H1 (cell line): ENCODE results near the gene KAT2A. TPM values are rescaled to one million over a fixed set of nuclear protein-coding genes. Genes with fewer than 3 reads are reported as not detected.

ENCODE experiments used
- CTCF ChIA-PET: fragments of 300-600 bp; sonication (Branson Sonifier 250); formaldehyde crosslinking; loops from one replicate; lab custom pipeline; 2021; ENCODE audit not compliant: partially characterized antibody; lab: Charles Lee
- POLR2A ChIA-PET: fragments of 300-600 bp; sonication (Branson Sonifier 250); formaldehyde crosslinking; loops from one replicate; lab custom pipeline; 2021; ENCODE audit warnings: inconsistent platforms; ENCODE audit not compliant: partially characterized antibody; lab: Charles Lee
- DNase-seq, 2 experiments: peaks; one replicate each; pipeline versions ENCODE4 v3.0.0 to v3.0.0-alpha.2; 2010 to 2022; ENCODE audit warnings: low spot score in 2 of 2, low read depth in 1 of 2, mixed read lengths in 1 of 2
- FAIRE-seq: peaks from 2 replicates; lab custom pipeline; 2011; peaks lifted over from hg19 to GRCh38; lab: Jason Lieb, UNC
- H2AFZ ChIP-seq: 2 replicates; pipeline ENCODE4 v1.8.1; 2012; ENCODE audit warnings: low read length, inconsistent platforms
- H2AK5ac ChIP-seq: 2 replicates; pipeline ENCODE4 v1.6.1; 2013; ENCODE audit warnings: low read depth, low read length
- H2BK120ac ChIP-seq: replicated peaks from 2 replicates; pipeline ENCODE3; 2013; ENCODE audit warnings: low read depth, low read length, inconsistent platforms
- H2BK12ac ChIP-seq: 2 replicates; pipeline ENCODE4 v1.6.1; 2013; ENCODE audit warnings: low read depth, low read length
- H2BK15ac ChIP-seq: 2 replicates; pipeline ENCODE4 v1.6.1; 2013; ENCODE audit warnings: low read length
- H2BK20ac ChIP-seq: 2 replicates; pipeline ENCODE4 v1.6.1; 2013; ENCODE audit warnings: low read length
- H2BK5ac ChIP-seq: 2 replicates; pipeline ENCODE4 v1.6.1; 2013; ENCODE audit warnings: low read depth, low read length
- H3K14ac ChIP-seq: 2 replicates; pipeline ENCODE4 v1.6.1; 2013; ENCODE audit warnings: inconsistent platforms; ENCODE audit not compliant: insufficient read length
- H3K18ac ChIP-seq: 2 replicates; pipeline ENCODE4 v1.6.1; 2013; ENCODE audit warnings: low read length; ENCODE audit errors: extremely low read depth
- H3K23ac ChIP-seq: 2 replicates; pipeline ENCODE4 v1.6.1; 2013; ENCODE audit warnings: inconsistent platforms; ENCODE audit not compliant: insufficient read length
- H3K23me2 ChIP-seq: 2 replicates; pipeline ENCODE4 v1.6.1; 2013; ENCODE audit warnings: low read depth, low read length
- H3K27ac ChIP-seq: 2 replicates; pipeline ENCODE4 v1.6.1; 2011; ENCODE audit warnings: low read depth, low read length, inconsistent platforms
- H3K27me3 ChIP-seq, 4 experiments: replicated peaks in 1 of 4; 1 replicate in 1 of 4; 2 replicates in 3 of 4; pipeline versions ENCODE4 v1.6.1 to v1.8.1; 2011 to 2013; ENCODE audit warnings: low read length in 3 of 4, mild to moderate bottlenecking in 3 of 4, inconsistent platforms in 2 of 4, mixed read lengths in 2 of 4, moderate library complexity in 1 of 4; ENCODE audit not compliant: control insufficient read depth in 3 of 4, insufficient read depth in 3 of 4; ENCODE audit errors: extremely low read depth in 1 of 4
- H3K36me3 ChIP-seq, 4 experiments: 2 replicates each; pipeline versions ENCODE4 v1.6.1 to v1.8.1; 2011 to 2013; ENCODE audit warnings: mild to moderate bottlenecking in 4 of 4, low read length in 3 of 4, moderate library complexity in 2 of 4, control low read depth in 1 of 4, inconsistent platforms in 1 of 4; ENCODE audit not compliant: insufficient read depth in 4 of 4, control insufficient read depth in 2 of 4
- H3K4ac ChIP-seq: replicated peaks from 2 replicates; pipeline ENCODE3; 2013; ENCODE audit warnings: low read length, low read depth, mixed read lengths, inconsistent platforms; ENCODE audit not compliant: insufficient read length
- H3K4me1 ChIP-seq, 4 experiments: replicated peaks in 1 of 4; 1 replicate in 1 of 4; 2 replicates in 3 of 4; pipeline versions ENCODE4 v1.6.1 to v1.8.1; 2011 to 2013; ENCODE audit warnings: low read length in 3 of 4, inconsistent platforms in 2 of 4, mixed read lengths in 1 of 4; ENCODE audit not compliant: insufficient read depth in 4 of 4, control insufficient read depth in 3 of 4
- H3K4me2 ChIP-seq, 2 experiments: 2 replicates each; pipeline versions ENCODE4 v1.6.1 to v1.8.1; 2011 to 2013; ENCODE audit warnings: low read depth in 2 of 2, low read length in 2 of 2, control low read depth in 1 of 2, inconsistent platforms in 1 of 2, mild to moderate bottlenecking in 1 of 2; ENCODE audit not compliant: insufficient read depth in 1 of 2
- H3K4me3 ChIP-seq, 4 experiments: fragments of 200-600, 300-600 bp in 1 of 4; sonication (generic), shearing (Covaris generic), sonication (Bioruptor Twin) in 1 of 4; 2 replicates each; pipeline versions ENCODE4 v1.5.1 to v1.8.1; 2011 to 2016; ENCODE audit warnings: low read length in 4 of 4, low read depth in 3 of 4, control low read depth in 2 of 4, inconsistent platforms in 2 of 4, mild to moderate bottlenecking in 2 of 4, mixed read lengths in 1 of 4, moderate library complexity in 1 of 4; ENCODE audit not compliant: insufficient read depth in 2 of 4; ENCODE audit errors: extremely low read depth in 1 of 4
- H3K56ac ChIP-seq: replicated peaks from 2 replicates; pipeline ENCODE3; 2013; ENCODE audit warnings: low read depth, mild to moderate bottlenecking, mixed read lengths, low read length, inconsistent platforms; ENCODE audit not compliant: insufficient read length
- H3K79me1 ChIP-seq: 2 replicates; pipeline ENCODE4 v1.6.1; 2013; ENCODE audit warnings: low read depth, low read length, control low read depth
- H3K79me2 ChIP-seq, 2 experiments: 2 replicates each; pipeline versions ENCODE4 v1.6.1 to v1.8.1; 2012 to 2013; ENCODE audit warnings: low read length in 2 of 2, mild to moderate bottlenecking in 2 of 2, inconsistent platforms in 1 of 2; ENCODE audit not compliant: insufficient read depth in 2 of 2, control insufficient read depth in 1 of 2
- H3K9ac ChIP-seq, 4 experiments: replicated peaks in 1 of 4; 1 replicate in 1 of 4; 2 replicates in 3 of 4; pipeline versions ENCODE4 v1.6.1 to v1.8.1; 2011 to 2013; ENCODE audit warnings: low read depth in 3 of 4, low read length in 3 of 4, control low read depth in 2 of 4, mild to moderate bottlenecking in 2 of 4, moderate library complexity in 2 of 4, inconsistent platforms in 1 of 4; ENCODE audit errors: extremely low read depth in 1 of 4
- H3K9me3 ChIP-seq, 2 experiments: 2 replicates each; pipeline versions ENCODE4 v1.6.1 to v1.8.1; 2012 to 2013; ENCODE audit warnings: mild to moderate bottlenecking in 2 of 2, moderate library complexity in 2 of 2, control low read depth in 1 of 2, inconsistent platforms in 1 of 2, low read depth in 1 of 2, low read length in 1 of 2, mixed read lengths in 1 of 2; ENCODE audit not compliant: insufficient read depth in 2 of 2
- H4K20me1 ChIP-seq, 2 experiments: replicated peaks in 1 of 2; 2 replicates each; pipeline versions ENCODE3 to v1.8.1; 2011 to 2013; ENCODE audit warnings: inconsistent platforms in 2 of 2, low read length in 2 of 2, mild to moderate bottlenecking in 1 of 2; ENCODE audit not compliant: insufficient read depth in 2 of 2, control insufficient read depth in 1 of 2
- H4K5ac ChIP-seq: 2 replicates; pipeline ENCODE4 v1.6.1; 2013; ENCODE audit warnings: low read length, low read depth, mixed read lengths, inconsistent platforms; ENCODE audit not compliant: insufficient read length
- H4K8ac ChIP-seq: 2 replicates; pipeline ENCODE4 v1.8.0; 2013; ENCODE audit warnings: mild to moderate bottlenecking, moderate library complexity, low read length, inconsistent platforms; ENCODE audit not compliant: insufficient read depth; ENCODE audit errors: extremely low read depth
- H4K91ac ChIP-seq: replicated peaks from 2 replicates; pipeline ENCODE3; 2013; ENCODE audit warnings: low read length, mixed read lengths, inconsistent platforms; ENCODE audit not compliant: insufficient read length
- CEBPB ChIP-seq: IDR thresholded peaks from 2 replicates; pipeline ENCODE4 v1.6.1; 2012; ENCODE audit warnings: low read depth, low read length
- CREB1 ChIP-seq: IDR thresholded peaks from 2 replicates; pipeline ENCODE4 v1.6.1; 2012; ENCODE audit warnings: inconsistent platforms
- JUN ChIP-seq: IDR thresholded peaks from 2 replicates; pipeline ENCODE4 v1.6.1; 2011; ENCODE audit warnings: low read depth, mild to moderate bottlenecking, improper control_type of control experiment, low read length
- RAD21 ChIP-seq, 2 experiments: IDR thresholded peaks in 1 of 2; conservative IDR thresholded peaks in 1 of 2; 2 replicates each; pipeline ENCODE4 v1.6.1; 2011; ENCODE audit warnings: low read depth in 2 of 2, low read length in 2 of 2, improper control_type of control experiment in 1 of 2, inconsistent platforms in 1 of 2, mild to moderate bottlenecking in 1 of 2, moderate library complexity in 1 of 2
- RXRA ChIP-seq: IDR thresholded peaks from 2 replicates; pipeline ENCODE4 v1.6.1; 2011; ENCODE audit warnings: low read depth, mild to moderate bottlenecking, low read length, moderate library complexity; ENCODE audit not compliant: insufficient read depth
- SIN3A ChIP-seq, 2 experiments: IDR thresholded peaks in 1 of 2; conservative IDR thresholded peaks in 1 of 2; 2 replicates each; pipeline ENCODE4 v1.6.1; 2011 to 2012; ENCODE audit warnings: low read length in 2 of 2, improper control_type of control experiment in 1 of 2, low read depth in 1 of 2, mild to moderate bottlenecking in 1 of 2
- SIX5 ChIP-seq: IDR thresholded peaks from 2 replicates; pipeline ENCODE4 v1.6.1; 2011; ENCODE audit warnings: mild to moderate bottlenecking, low read depth, low read length
- SP2 ChIP-seq: IDR thresholded peaks from 2 replicates; pipeline ENCODE4 v1.6.1; 2012; ENCODE audit warnings: mild to moderate bottlenecking, low read length, inconsistent platforms
- SP4 ChIP-seq: IDR thresholded peaks from 2 replicates; pipeline ENCODE4 v1.6.1; 2012; ENCODE audit warnings: low read length, inconsistent platforms
- SRF ChIP-seq: IDR thresholded peaks from 2 replicates; pipeline ENCODE4 v1.6.1; 2011; ENCODE audit warnings: mild to moderate bottlenecking, low read depth, low read length, moderate library complexity
- TAF7 ChIP-seq: optimal IDR thresholded peaks from 2 replicates; pipeline ENCODE3; 2011; ENCODE audit warnings: low read depth, mild to moderate bottlenecking, inconsistent platforms, low read length, moderate library complexity, borderline replicate concordance
- YY1 ChIP-seq: IDR thresholded peaks from 2 replicates; pipeline ENCODE4 v1.6.1; 2011; ENCODE audit warnings: low read depth, mild to moderate bottlenecking, low read length
- ZNF274 ChIP-seq: IDR thresholded peaks from 2 replicates; pipeline ENCODE4 v1.7.0; 2012; ENCODE audit warnings: low read length, borderline replicate concordance; ENCODE audit errors: extremely low read depth
- WGBS, 2 experiments: shearing (Covaris generic) in 1 of 2; methylation state at CpG; one replicate each; pipeline versions ENCODE4 v1.1.6 to v1.1.7; 2013 to 2015; ENCODE audit warnings: low lambda C conversion rate in 2 of 2, mixed read lengths in 2 of 2, inconsistent platforms in 1 of 2, low coverage in 1 of 2, missing lambda C conversion rate in 1 of 2; ENCODE audit not compliant: insufficient replicate concordance in 2 of 2, insufficient coverage in 1 of 2, insufficient read length in 1 of 2; ENCODE audit errors: extremely low coverage in 1 of 2, missing lambda C conversion rate in 1 of 2; 5-methylcytosine and 5-hydroxymethylcytosine counted together
- polyA plus RNA-seq, 7 experiments: library from polyadenylated mRNA; depleted of rRNA in 3 of 7; stranded (reverse) in 5 of 7; unstranded in 2 of 7; fragments of >200 nt in 5 of 7; fragments of 200-250 nt in 2 of 7; gene quantifications; 1 replicate in 5 of 7; 2 replicates in 1 of 7; 4 replicates in 1 of 7; pipeline versions ENCODE4 v1.2.1 to v1.2.3, GENCODE V29; 2011 to 2013; ENCODE audit warnings: missing spikeins in 2 of 7, mixed read lengths in 2 of 7
- total RNA-seq: library from RNA; stranded (reverse); fragmentation: NEBNext Ultra II Directional; extraction: Animal tissue kit (Norgen Biotek cat#: 25700); gene quantifications from 2 replicates; pipeline ENCODE4 v1.2.1, GENCODE V29; 2021

The KAT2A gene
- total and polyA plus RNA-seq, 2 of the 8 experiments (the other 6 are each of a cell fraction or from before 2014, with no cell fraction given), result 34.2 to 40.1 TPM

DNA sequence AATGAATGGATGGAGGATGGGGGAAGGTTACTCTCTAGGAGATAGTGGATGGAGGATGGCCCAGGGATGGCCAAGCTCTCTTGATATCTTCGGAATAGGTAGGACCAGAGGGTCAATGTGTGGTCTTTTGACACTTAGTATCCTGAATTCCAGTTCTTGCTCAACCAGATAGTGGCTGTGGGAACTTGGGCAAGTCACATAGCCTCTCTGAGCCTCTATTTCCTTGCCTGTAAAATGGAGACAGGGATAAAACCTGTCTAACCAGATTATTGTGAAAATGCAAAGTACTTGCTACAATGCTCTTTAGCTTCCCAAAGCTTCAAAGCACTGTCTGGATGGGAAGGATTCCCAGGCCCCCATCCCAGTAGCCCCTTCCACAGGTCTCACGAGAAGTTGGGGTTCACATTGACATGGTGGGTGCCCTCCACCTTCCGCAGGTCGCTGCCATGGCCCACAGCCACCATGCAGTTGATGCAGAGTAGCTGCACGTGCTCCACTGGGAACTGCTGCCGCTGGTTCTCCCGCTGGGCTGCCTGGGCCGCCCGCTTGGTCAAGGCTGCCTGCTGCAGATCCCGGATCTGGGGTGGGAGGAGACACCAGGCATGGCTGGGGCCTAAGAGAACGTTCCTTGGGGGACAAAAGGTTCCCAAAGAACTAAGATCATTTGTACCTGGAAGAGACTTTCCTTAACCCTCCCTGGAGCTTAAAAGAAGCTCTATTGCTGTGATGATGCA lies 17.8 kb downstream of the KAT2A start:
- peaks cover 4% of the 10 kb centered on the region; the same call in 1 of the 2 replicates for H3K23me2 ChIP-seq
- CTCF ChIA-PET, result interaction anchor here (0.6 to 39.4 kb wide), 12 partner anchors 13 to 426 kb away, joined by 3 to 1084 read pairs (median 4); partner anchors contain the start of genes DHX58, DNAJC7, HSPB9 and KAT2A
- TF ChIP-seq RAD21 (IDR thresholded peaks at IDR 0.05 in 1 of 2, conservative IDR thresholded peaks at IDR 0.05 in 1 of 2; ENCODE audit: low read depth in 2 of 2, low read length in 2 of 2), result no peak
- no peak for TF ChIP-seq SP2
- TF ChIP-seq ZNF274, result no peak
- no peak for TF ChIP-seq SRF
- TF ChIP-seq JUN, result no peak
- TF ChIP-seq SIN3A (conservative IDR thresholded peaks at IDR 0.05 in 1 of 2, IDR thresholded peaks at IDR 0.05 in 1 of 2; ENCODE audit: low read depth in 1 of 2, low read length in 2 of 2), result no peak
- no peak for TF ChIP-seq SIX5
- TF ChIP-seq CREB1, result no peak
- no peak for TF ChIP-seq TAF7
- no peak for TF ChIP-seq CEBPB
- no peak for TF ChIP-seq RXRA
- TF ChIP-seq SP4, result no peak
- TF ChIP-seq YY1, result no peak

More for the DNA sequence above, 17.8 kb downstream of the KAT2A start:
- no peak overlapping the region for H3K9ac ChIP-seq
- FAIRE-seq, result no peak
- H3K4ac ChIP-seq, result no peak overlapping the region
- H3K27me3 ChIP-seq, result no peaks in the 10 kb centered on the region; a peak in 1 of 7 replicates
- no peak overlapping the region for H4K8ac ChIP-seq
- no peak overlapping the region for H2BK5ac ChIP-seq
- WGBS, 2 experiments, result 96% methylated on average over 11 of the region's 11 CpGs; no CpG with 5 or more reads in 1 of the 2 experiments
- H2AK5ac ChIP-seq, result no peak overlapping the region
- no peak overlapping the region for H3K4me2 ChIP-seq
- H2BK120ac ChIP-seq, result no peak overlapping the region
- H4K5ac ChIP-seq, result no peak overlapping the region
- no peaks in the 10 kb centered on the region for H3K9me3 ChIP-seq
- H3K36me3 ChIP-seq, result no peaks in the 10 kb centered on the region
- no peak for DNase-seq
- H2BK15ac ChIP-seq, result no peak overlapping the region
- no peak overlapping the region for H3K27ac ChIP-seq
- H3K79me2 ChIP-seq, result no peaks in the 10 kb centered on the region
- no peak overlapping the region for H3K18ac ChIP-seq
- no peak overlapping the region for H2BK12ac ChIP-seq
- no peak overlapping the region for H3K23ac ChIP-seq
- no peak overlapping the region for H3K4me3 ChIP-seq
- no peaks in the 10 kb centered on the region for H3K79me1 ChIP-seq
- no peak overlapping the region for H2BK20ac ChIP-seq
- no peak overlapping the region for H3K14ac ChIP-seq
- H2AFZ ChIP-seq, result no peak overlapping the region
- H4K91ac ChIP-seq, result no peak overlapping the region
- POLR2A ChIA-PET, result interaction anchor here (1.2 to 2.2 kb wide), 4 partner anchors 12 to 83 kb away, joined by 3 to 9 read pairs (median 4); partner anchors contain the start of gene NKIRAS2
- no peaks in the 10 kb centered on the region for H4K20me1 ChIP-seq
- H3K4me1 ChIP-seq, result peaks cover 0 to 13% (median 6%) of the 10 kb centered on the region in 4 experiments; a peak in 6 of 7 replicates
- H3K56ac ChIP-seq, result no peak overlapping the region
